CD14-positive monocyte (primary cell): ENCODE results near the gene HNF4A. TPM values are rescaled to one million over a fixed set of nuclear protein-coding genes. Genes with fewer than 3 reads are reported as not detected.

Experiments
- DNase-seq, 3 donors: peaks; one replicate each; pipeline ENCODE4 v3.0.0-alpha.2; 2011 to 2022
- H2AFZ ChIP-seq: 2 replicates; pipeline ENCODE4 v1.6.0; 2012; ENCODE audit warnings: mild to moderate bottlenecking, low read depth, low read length, inconsistent platforms; ENCODE audit not compliant: insufficient read depth, poor library complexity, severe bottlenecking
- H3K27ac ChIP-seq, 2 donors: 1 replicate in 1 of 2; 2 replicates in 1 of 2; pipeline ENCODE4 v1.5.1; 2012 to 2013; ENCODE audit warnings: low read length in 2 of 2, control low read depth in 1 of 2, inconsistent platforms in 1 of 2, low read depth in 1 of 2, mild to moderate bottlenecking in 1 of 2
- H3K27me3 ChIP-seq, 2 donors: one replicate each; pipeline versions ENCODE4 v1.6.0 to v1.6.1; 2011 to 2013; ENCODE audit warnings: low read length in 2 of 2; ENCODE audit not compliant: control insufficient read depth in 2 of 2, insufficient read depth in 2 of 2
- H3K36me3 ChIP-seq, 2 donors: replicated peaks in 1 of 2; 1 replicate in 1 of 2; 2 replicates in 1 of 2; pipeline versions ENCODE4 v1.5.1 to v1.6.1; 2012 to 2013; ENCODE audit warnings: low read length in 2 of 2, control low read depth in 1 of 2, inconsistent platforms in 1 of 2, mild to moderate bottlenecking in 1 of 2; ENCODE audit not compliant: insufficient read depth in 2 of 2, control insufficient read depth in 1 of 2
- H3K4me1 ChIP-seq, 2 donors: 1 replicate in 1 of 2; 2 replicates in 1 of 2; pipeline versions ENCODE4 v1.5.1 to v1.6.1; 2012 to 2013; ENCODE audit warnings: low read length in 2 of 2, control low read depth in 1 of 2, inconsistent platforms in 1 of 2, mild to moderate bottlenecking in 1 of 2, moderate library complexity in 1 of 2; ENCODE audit not compliant: insufficient read depth in 2 of 2, control insufficient read depth in 1 of 2
- H3K4me2 ChIP-seq: replicated peaks from 2 replicates; pipeline ENCODE3; 2012; ENCODE audit warnings: low read length, moderate library complexity, mild to moderate bottlenecking; ENCODE audit not compliant: poor library complexity, severe bottlenecking; ENCODE audit errors: extremely low read depth
- H3K4me3 ChIP-seq, 3 experiments: fragments of 200-600 bp in 1 of 3; sonication (generic) in 1 of 3; replicated peaks in 1 of 3; 1 replicate in 2 of 3; 2 replicates in 1 of 3; pipeline ENCODE4 v1.5.1; 2011 to 2013; ENCODE audit warnings: low read length in 3 of 3, mild to moderate bottlenecking in 3 of 3, control low read depth in 2 of 3, low read depth in 2 of 3, inconsistent platforms in 1 of 3, moderate library complexity in 1 of 3
- H3K79me2 ChIP-seq: 2 replicates; pipeline ENCODE4 v1.6.0; 2012; ENCODE audit warnings: mild to moderate bottlenecking, control low read depth, inconsistent platforms, low read length, moderate library complexity; ENCODE audit not compliant: insufficient read depth
- H3K9ac ChIP-seq: 2 replicates; pipeline ENCODE4 v1.6.0; 2017; ENCODE audit warnings: low read length, mild to moderate bottlenecking; ENCODE audit not compliant: insufficient read depth, poor library complexity, severe bottlenecking
- H3K9me3 ChIP-seq, 2 donors: replicated peaks in 1 of 2; 1 replicate in 1 of 2; 2 replicates in 1 of 2; pipeline versions ENCODE4 v1.5.1 to v1.6.1; 2012 to 2013; ENCODE audit warnings: low read length in 2 of 2, control low read depth in 1 of 2; ENCODE audit not compliant: control insufficient read depth in 1 of 2, insufficient read depth in 1 of 2
- H4K20me1 ChIP-seq: 2 replicates; pipeline ENCODE4 v1.6.0; 2012; ENCODE audit warnings: mild to moderate bottlenecking, low read length, control low read depth, moderate library complexity; ENCODE audit not compliant: insufficient read depth
- H3K27ac Mint-ChIP-seq, 7 donors: one replicate each; pipeline ENCODE4 v1.8.0; 2020; ENCODE audit warnings: mild to moderate bottlenecking in 7 of 7, mixed read lengths in 7 of 7, moderate library complexity in 6 of 7, inconsistent platforms in 2 of 7
- H3K27me3 Mint-ChIP-seq, 3 donors: one replicate each; pipeline ENCODE4 v1.8.0; 2021 to 2022; ENCODE audit warnings: low read depth in 3 of 3, mild to moderate bottlenecking in 3 of 3, mixed read lengths in 3 of 3, moderate library complexity in 3 of 3, inconsistent platforms in 1 of 3
- H3K36me3 Mint-ChIP-seq, 2 donors: one replicate each; pipeline ENCODE4 v1.8.0; 2020; ENCODE audit warnings: mixed read lengths in 2 of 2, inconsistent platforms in 1 of 2, mild to moderate bottlenecking in 1 of 2
- H3K4me1 Mint-ChIP-seq: one replicate; pipeline ENCODE4 v1.8.0; 2020; ENCODE audit warnings: mild to moderate bottlenecking, mixed read lengths
- H3K4me3 Mint-ChIP-seq, 2 donors: one replicate each; pipeline ENCODE4 v1.8.0; 2020; ENCODE audit warnings: mild to moderate bottlenecking in 2 of 2, mixed read lengths in 2 of 2, moderate library complexity in 1 of 2
- H3K9me3 Mint-ChIP-seq, 7 donors: one replicate each; pipeline ENCODE4 v1.8.0; 2020 to 2022; ENCODE audit warnings: mixed read lengths in 7 of 7, mild to moderate bottlenecking in 6 of 7, moderate library complexity in 6 of 7, inconsistent platforms in 2 of 7
- CTCF ChIP-seq: fragments of 200-600 bp; IDR thresholded peaks from one replicate; pipeline ENCODE4 v1.8.0; 2022; ENCODE audit warnings: antibody characterized with exemption, mild to moderate bottlenecking
- WGBS: methylation state at CpG from one replicate; pipeline ENCODE4 v1.1.5; 2013; ENCODE audit warnings: missing lambda C conversion rate; ENCODE audit not compliant: insufficient coverage; 5-methylcytosine and 5-hydroxymethylcytosine counted together
- intact Hi-C, 2 donors: fragments of 100-400 bp; cut with micrococcal nuclease; formaldehyde crosslinking; loops; one replicate each; pipeline versions ENCODE4 v1.15.0 to v1.15.1; 2023
- polyA plus RNA-seq, 3 donors: library from polyadenylated mRNA; depleted of rRNA in 1 of 3; unstranded in 2 of 3; stranded (reverse) in 1 of 3; fragments of 300-500 nt in 2 of 3; fragments of >200 nt in 1 of 3; fragmentation: Illumina TruSeq in 2 of 3; gene quantifications; 1 replicate in 2 of 3; 2 replicates in 1 of 3; pipeline ENCODE4 v1.2.3, GENCODE V29; 2012 to 2021

Gene HNF4A
- polyA plus RNA-seq, 3 donors: not detected

- DNase-seq: no peak
- Histone ChIP-seq H3K27ac (no peak overlapping the region), H3K9me3 (no peaks in the 10 kb centered on the region), H3K27me3 (no peaks in the 10 kb centered on the region), H3K4me2 (no peak overlapping the region), H4K20me1 (no peaks in the 10 kb centered on the region), H3K36me3 (no peaks in the 10 kb centered on the region), H3K79me2 (no peaks in the 10 kb centered on the region), H3K9ac (no peak overlapping the region), H3K4me3 (no peak overlapping the region), H3K4me1 (no peaks in the 10 kb centered on the region), H2AFZ (no peak overlapping the region)
- peaks cover 11 to 13% (median 11%) of the 10 kb centered on the region in 3 donors for H3K27me3 Mint-ChIP-seq
- H3K27ac Mint-ChIP-seq: no peak overlapping the region
- no peak for TF ChIP-seq CTCF
- intact Hi-C loops: no loop called here
- no peaks in the 10 kb centered on the region for H3K9me3 Mint-ChIP-seq
- 55% methylated on average over 22 of the region's 24 CpGs for WGBS
- no peaks in the 10 kb centered on the region for H3K4me1 Mint-ChIP-seq
- H3K36me3 Mint-ChIP-seq: no peaks in the 10 kb centered on the region
- no peak overlapping the region for H3K4me3 Mint-ChIP-seq
These were observed 57.1 kb downstream of the HNF4A start for GRCh38 chr20:44412402-44413144.

DNA sequence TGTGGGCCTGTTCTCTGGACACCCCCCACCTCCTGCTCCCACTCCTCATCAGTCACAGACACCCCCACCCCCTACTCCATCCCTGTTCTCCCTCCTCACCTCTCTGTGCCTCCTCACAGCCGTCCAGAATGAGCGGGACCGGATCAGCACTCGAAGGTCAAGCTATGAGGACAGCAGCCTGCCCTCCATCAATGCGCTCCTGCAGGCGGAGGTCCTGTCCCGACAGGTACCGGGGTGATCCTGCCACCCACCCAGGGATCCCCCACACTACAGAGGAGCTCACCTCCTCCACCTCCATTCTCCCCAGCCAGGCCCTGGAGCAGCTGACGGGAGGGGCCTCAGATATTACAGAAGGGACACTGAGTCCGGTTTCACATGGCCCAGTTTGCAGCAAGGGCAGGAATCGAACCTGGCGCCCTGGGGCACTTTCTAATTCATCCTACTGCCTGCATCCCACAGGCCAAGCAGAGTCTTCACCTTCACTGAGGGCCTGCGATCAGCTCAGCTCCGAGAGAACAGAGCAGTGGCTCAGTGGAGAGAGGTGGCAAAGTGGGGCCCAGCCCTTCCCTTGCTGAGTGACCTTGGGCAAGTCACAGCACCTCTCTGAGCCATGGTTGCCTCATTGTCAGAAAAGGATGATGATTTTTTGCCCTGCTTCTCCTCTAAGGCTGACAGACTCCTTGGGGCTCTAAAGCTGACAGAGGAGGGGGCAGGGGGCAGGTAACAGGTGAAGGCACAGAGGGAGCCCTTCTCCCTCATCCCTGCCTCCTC is 58.3 kb downstream of the HNF4A start:
- Mint-ChIP-seq H3K4me1 (no peaks in the 10 kb centered on the region), H3K9me3 (no peaks in the 10 kb centered on the region), H3K27me3 (peaks cover 10 to 11% (median 11%) of the 10 kb centered on the region in 3 donors), H3K27ac (no peak overlapping the region), H3K4me3 (no peak overlapping the region), H3K36me3 (no peaks in the 10 kb centered on the region)
- Histone ChIP-seq H3K9me3 (no peaks in the 10 kb centered on the region), H4K20me1 (no peaks in the 10 kb centered on the region), H3K27me3 (no peaks in the 10 kb centered on the region), H3K4me1 (no peaks in the 10 kb centered on the region), H3K4me3 (no peak overlapping the region), H3K9ac (no peak overlapping the region), H3K79me2 (no peaks in the 10 kb centered on the region), H3K4me2 (no peak overlapping the region), H3K27ac (no peak overlapping the region), H3K36me3 (no peaks in the 10 kb centered on the region), H2AFZ (no peak overlapping the region)
- no peak for DNase-seq
- WGBS: 97% methylated on average over 13 of the region's 14 CpGs
- TF ChIP-seq CTCF: no peak
- intact Hi-C loops: no loop called here
